ENCODE measurements around the gene DOCK2.

The DOCK2 gene

DNA sequence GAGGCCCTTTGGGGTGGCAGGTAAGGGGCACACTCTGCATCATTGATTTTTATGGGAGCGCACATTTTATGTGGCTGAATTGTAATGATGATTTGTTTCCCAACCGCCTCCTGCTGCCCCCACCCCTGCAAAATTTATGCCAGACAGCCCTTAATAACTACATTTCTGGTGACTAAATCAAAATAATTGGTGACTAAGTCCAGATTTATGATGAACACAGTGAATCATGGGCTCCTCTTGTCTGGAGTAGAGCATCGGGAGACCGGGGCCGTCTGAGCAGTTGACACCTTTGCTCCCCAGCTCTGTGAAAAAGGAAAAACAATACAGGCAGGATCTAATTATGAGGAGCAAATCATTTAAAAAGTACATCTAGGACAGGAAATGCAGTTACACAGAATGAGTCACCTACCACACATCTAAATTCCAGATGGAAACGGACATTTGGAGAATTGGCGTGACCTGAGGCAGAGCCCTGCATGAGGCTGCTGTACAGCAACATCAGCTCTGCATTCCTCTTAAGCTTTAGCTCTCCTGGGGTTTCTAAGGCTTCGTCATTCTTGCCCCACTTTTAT, 58.9 kb downstream of the DOCK2 start:
- Histone ChIP-seq H3K4me1 (ENCODE audit: control insufficient read depth, insufficient read depth, low read length) (peaks cover 5% of the 10 kb centered on the region; the same call in 1 of the 2 replicates), H3K4me3 (ENCODE audit: low read depth, low read length) (no peak overlapping the region), H3K36me3 (ENCODE audit: control insufficient read depth in 2 of 2, insufficient read depth in 1 of 2, low read length in 2 of 2) (no peaks in the 10 kb centered on the region), H3K9me3 (ENCODE audit: control insufficient read depth, insufficient read depth, low read depth, low read length) (no peaks in the 10 kb centered on the region), H3K27ac (ENCODE audit: extremely low read depth, low read depth, low read length) (no peak overlapping the region)
- TF ChIP-seq, protein P1, sequence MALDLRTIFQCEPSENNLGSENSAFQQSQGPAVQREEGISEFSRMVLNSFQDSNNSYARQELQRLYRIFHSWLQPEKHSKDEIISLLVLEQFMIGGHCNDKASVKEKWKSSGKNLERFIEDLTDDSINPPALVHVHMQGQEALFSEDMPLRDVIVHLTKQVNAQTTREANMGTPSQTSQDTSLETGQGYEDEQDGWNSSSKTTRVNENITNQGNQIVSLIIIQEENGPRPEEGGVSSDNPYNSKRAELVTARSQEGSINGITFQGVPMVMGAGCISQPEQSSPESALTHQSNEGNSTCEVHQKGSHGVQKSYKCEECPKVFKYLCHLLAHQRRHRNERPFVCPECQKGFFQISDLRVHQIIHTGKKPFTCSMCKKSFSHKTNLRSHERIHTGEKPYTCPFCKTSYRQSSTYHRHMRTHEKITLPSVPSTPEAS (tag by site-specific recombination; IDR thresholded peaks at IDR 0.05), result no peak
- TF ChIP-seq FEZF1 (tag by site-specific recombination; IDR thresholded peaks at IDR 0.05) (peak; percentile 29; the same call in 1 of the 2 replicates), SP7 (tag by site-specific recombination; IDR thresholded peaks at IDR 0.05) (peak; percentile 97), ZNF660 (tag by site-specific recombination; IDR thresholded peaks at IDR 0.05) (no peak), ZBTB7A (tag by site-specific recombination; IDR thresholded peaks at IDR 0.05; ENCODE audit: low read depth) (no peak), ZBTB17 (tag by site-specific recombination; IDR thresholded peaks at IDR 0.05) (peak; percentile 13; the same call in 1 of the 2 replicates), GLIS1 (tag by site-specific recombination; IDR thresholded peaks at IDR 0.05) (peak; percentile 67), ZNF146 (tag by site-specific recombination; IDR thresholded peaks at IDR 0.05) (peak; percentile 46; the same call in 1 of the 2 replicates)
- TF ChIP-seq, protein P2, sequence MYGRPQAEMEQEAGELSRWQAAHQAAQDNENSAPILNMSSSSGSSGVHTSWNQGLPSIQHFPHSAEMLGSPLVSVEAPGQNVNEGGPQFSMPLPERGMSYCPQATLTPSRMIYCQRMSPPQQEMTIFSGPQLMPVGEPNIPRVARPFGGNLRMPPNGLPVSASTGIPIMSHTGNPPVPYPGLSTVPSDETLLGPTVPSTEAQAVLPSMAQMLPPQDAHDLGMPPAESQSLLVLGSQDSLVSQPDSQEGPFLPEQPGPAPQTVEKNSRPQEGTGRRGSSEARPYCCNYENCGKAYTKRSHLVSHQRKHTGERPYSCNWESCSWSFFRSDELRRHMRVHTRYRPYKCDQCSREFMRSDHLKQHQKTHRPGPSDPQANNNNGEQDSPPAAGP (tag by site-specific recombination; IDR thresholded peaks at IDR 0.05), result no peak
- TF ChIP-seq, protein P3, sequence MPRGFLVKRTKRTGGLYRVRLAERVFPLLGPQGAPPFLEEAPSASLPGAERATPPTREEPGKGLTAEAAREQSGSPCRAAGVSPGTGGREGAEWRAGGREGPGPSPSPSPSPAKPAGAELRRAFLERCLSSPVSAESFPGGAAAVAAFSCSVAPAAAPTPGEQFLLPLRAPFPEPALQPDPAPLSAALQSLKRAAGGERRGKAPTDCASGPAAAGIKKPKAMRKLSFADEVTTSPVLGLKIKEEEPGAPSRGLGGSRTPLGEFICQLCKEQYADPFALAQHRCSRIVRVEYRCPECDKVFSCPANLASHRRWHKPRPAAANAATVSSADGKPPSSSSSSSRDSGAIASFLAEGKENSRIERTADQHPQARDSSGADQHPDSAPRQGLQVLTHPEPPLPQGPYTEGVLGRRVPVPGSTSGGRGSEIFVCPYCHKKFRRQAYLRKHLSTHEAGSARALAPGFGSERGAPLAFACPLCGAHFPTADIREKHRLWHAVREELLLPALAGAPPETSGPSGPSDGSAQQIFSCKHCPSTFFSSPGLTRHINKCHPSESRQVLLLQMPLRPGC (tag by site-specific recombination; IDR thresholded peaks at IDR 0.05), result peak; percentile 65; the same call in 1 of the 2 replicates
- TF ChIP-seq, protein P4, sequence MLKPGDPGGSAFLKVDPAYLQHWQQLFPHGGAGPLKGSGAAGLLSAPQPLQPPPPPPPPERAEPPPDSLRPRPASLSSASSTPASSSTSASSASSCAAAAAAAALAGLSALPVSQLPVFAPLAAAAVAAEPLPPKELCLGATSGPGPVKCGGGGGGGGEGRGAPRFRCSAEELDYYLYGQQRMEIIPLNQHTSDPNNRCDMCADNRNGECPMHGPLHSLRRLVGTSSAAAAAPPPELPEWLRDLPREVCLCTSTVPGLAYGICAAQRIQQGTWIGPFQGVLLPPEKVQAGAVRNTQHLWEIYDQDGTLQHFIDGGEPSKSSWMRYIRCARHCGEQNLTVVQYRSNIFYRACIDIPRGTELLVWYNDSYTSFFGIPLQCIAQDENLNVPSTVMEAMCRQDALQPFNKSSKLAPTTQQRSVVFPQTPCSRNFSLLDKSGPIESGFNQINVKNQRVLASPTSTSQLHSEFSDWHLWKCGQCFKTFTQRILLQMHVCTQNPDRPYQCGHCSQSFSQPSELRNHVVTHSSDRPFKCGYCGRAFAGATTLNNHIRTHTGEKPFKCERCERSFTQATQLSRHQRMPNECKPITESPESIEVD (tag by site-specific recombination; IDR thresholded peaks at IDR 0.05), result peak; percentile 55
- ChIA-PET CTCF (interaction anchor here (0.7 to 1.0 kb wide), 2 partner anchors 11 to 375 kb away, joined by 3 read pairs; no protein-coding TSS in a partner anchor), POLR2A (interaction anchor here (1.4 kb wide), 1 partner anchor 112 kb away, joined by 4 read pairs; the partner anchor contains the start of gene SPDL1)

DNA sequence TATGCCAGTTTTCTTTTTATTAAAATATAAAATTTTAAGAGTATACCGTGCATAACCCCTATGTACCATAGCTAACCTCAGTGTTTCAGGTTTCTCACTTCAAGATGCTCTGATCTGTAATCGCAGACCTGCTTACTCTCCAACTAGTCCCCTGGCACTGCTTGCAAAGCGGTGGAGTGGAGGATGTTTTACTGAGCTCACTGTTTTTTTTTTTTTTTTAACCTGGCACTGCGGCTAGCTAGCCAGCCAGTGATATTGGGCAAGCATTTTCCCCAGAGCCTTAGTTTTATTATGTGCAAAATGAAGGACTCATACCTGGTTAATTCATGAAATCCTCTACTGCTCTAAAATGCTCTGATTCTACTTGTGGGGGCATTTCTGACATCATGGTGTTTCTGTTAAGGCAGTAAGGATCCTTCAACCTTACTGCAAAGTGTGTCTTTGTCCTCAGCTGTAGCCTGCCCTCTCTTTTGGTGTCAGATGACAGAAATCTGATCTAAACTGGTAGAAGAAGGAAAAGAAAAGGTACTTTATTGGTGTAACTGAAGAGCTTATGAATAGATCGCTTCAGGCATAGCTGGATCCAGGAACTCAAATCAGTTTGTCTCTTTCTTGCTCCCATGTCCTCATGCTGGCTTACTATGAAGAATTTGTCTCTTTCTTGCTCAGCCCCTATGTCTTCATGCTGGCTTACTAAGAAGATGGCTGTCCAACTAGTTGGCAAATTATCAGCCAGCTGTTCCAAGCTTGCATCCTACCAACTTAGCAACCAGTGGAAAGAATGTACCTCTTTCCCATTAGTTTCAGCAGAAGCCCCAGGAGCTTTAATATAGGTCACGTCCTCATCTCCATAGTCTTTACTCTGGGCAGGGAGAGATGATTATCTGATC, 59.8 kb downstream of the DOCK2 start:
- H3K4me1 ChIP-seq (ENCODE audit: control insufficient read depth, insufficient read depth, low read length), result peaks cover 5% of the 10 kb centered on the region; the same call in 1 of the 2 replicates
- H3K27ac ChIP-seq (ENCODE audit: extremely low read depth, low read depth, low read length), result no peak overlapping the region
- no peaks in the 10 kb centered on the region for H3K9me3 ChIP-seq (ENCODE audit: control insufficient read depth, insufficient read depth, low read depth, low read length)
- H3K4me3 ChIP-seq (ENCODE audit: low read depth, low read length), result no peak overlapping the region
- ChIA-PET POLR2A (interaction anchor here (1.4 kb wide), 1 partner anchor 113 kb away, joined by 4 read pairs; the partner anchor contains the start of gene SPDL1), CTCF (interaction anchor here (0.5 to 1.0 kb wide), 3 partner anchors 10 to 577 kb away, joined by 3 read pairs; no protein-coding TSS in a partner anchor)
- no peaks in the 10 kb centered on the region for H3K36me3 ChIP-seq (ENCODE audit: control insufficient read depth in 2 of 2, insufficient read depth in 1 of 2, low read length in 2 of 2)
- TF ChIP-seq SETDB1 (IDR thresholded peaks at IDR 0.05; ENCODE audit: insufficient read length, low read length), result peak; percentile 64
- TF ChIP-seq ZNF157 (tag by site-specific recombination; IDR thresholded peaks at IDR 0.05), result no peak

DNA sequence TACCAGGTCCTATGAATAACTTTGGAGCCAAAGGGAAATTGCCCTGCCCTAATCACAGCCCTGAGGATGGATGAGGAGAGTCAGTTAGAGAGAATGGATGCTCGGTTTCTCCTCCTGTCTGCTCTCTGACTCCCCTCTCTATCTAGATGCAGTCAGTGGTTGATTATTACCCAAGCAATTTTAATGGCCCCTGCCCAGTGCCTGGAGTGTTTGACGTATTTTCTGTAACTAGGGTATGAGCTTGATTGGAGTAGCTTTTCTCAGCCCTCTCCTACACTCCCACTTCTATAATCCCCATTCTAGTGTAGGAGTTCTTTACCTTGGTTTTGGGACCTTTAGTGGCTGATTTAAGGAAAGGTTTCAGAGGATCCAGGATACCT, 60.4 kb downstream of the DOCK2 start:
- H3K27ac ChIP-seq (ENCODE audit: extremely low read depth, low read depth, low read length), result no peak overlapping the region
- H3K4me1 ChIP-seq (ENCODE audit: control insufficient read depth, insufficient read depth, low read length), result peaks cover 5% of the 10 kb centered on the region; the same call in 1 of the 2 replicates
- H3K9me3 ChIP-seq (ENCODE audit: control insufficient read depth, insufficient read depth, low read depth, low read length), result no peaks in the 10 kb centered on the region
- ChIA-PET POLR2A (no interaction called here), CTCF (no interaction called here)
- no peak overlapping the region for H3K4me3 ChIP-seq (ENCODE audit: low read depth, low read length)
- H3K36me3 ChIP-seq (ENCODE audit: control insufficient read depth in 2 of 2, insufficient read depth in 1 of 2, low read length in 2 of 2), result no peaks in the 10 kb centered on the region
- TF ChIP-seq, protein P5, sequence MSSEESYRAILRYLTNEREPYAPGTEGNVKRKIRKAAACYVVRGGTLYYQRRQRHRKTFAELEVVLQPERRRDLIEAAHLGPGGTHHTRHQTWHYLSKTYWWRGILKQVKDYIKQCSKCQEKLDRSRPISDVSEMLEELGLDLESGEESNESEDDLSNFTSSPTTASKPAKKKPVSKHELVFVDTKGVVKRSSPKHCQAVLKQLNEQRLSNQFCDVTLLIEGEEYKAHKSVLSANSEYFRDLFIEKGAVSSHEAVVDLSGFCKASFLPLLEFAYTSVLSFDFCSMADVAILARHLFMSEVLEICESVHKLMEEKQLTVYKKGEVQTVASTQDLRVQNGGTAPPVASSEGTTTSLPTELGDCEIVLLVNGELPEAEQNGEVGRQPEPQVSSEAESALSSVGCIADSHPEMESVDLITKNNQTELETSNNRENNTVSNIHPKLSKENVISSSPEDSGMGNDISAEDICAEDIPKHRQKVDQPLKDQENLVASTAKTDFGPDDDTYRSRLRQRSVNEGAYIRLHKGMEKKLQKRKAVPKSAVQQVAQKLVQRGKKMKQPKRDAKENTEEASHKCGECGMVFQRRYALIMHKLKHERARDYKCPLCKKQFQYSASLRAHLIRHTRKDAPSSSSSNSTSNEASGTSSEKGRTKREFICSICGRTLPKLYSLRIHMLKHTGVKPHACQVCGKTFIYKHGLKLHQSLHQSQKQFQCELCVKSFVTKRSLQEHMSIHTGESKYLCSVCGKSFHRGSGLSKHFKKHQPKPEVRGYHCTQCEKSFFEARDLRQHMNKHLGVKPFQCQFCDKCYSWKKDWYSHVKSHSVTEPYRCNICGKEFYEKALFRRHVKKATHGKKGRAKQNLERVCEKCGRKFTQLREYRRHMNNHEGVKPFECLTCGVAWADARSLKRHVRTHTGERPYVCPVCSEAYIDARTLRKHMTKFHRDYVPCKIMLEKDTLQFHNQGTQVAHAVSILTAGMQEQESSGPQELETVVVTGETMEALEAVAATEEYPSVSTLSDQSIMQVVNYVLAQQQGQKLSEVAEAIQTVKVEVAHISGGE (tag by site-specific recombination; conservative IDR thresholded peaks at IDR 0.05; ENCODE audit: low read depth), result no peak
- no peak for TF ChIP-seq SP3 (tag by site-specific recombination; IDR thresholded peaks at IDR 0.05)
- TF ChIP-seq, protein P6, sequence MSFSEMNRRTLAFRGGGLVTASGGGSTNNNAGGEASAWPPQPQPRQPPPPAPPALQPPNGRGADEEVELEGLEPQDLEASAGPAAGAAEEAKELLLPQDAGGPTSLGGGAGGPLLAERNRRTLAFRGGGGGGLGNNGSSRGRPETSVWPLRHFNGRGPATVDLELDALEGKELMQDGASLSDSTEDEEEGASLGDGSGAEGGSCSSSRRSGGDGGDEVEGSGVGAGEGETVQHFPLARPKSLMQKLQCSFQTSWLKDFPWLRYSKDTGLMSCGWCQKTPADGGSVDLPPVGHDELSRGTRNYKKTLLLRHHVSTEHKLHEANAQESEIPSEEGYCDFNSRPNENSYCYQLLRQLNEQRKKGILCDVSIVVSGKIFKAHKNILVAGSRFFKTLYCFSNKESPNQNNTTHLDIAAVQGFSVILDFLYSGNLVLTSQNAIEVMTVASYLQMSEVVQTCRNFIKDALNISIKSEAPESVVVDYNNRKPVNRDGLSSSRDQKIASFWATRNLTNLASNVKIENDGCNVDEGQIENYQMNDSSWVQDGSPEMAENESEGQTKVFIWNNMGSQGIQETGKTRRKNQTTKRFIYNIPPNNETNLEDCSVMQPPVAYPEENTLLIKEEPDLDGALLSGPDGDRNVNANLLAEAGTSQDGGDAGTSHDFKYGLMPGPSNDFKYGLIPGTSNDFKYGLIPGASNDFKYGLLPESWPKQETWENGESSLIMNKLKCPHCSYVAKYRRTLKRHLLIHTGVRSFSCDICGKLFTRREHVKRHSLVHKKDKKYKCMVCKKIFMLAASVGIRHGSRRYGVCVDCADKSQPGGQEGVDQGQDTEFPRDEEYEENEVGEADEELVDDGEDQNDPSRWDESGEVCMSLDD (tag by site-specific recombination; IDR thresholded peaks at IDR 0.05), result no peak

Measured in HEK293 (cell line).